ENCODE measurements around the gene ST6GALNAC6.

Gene ST6GALNAC6

DNA sequence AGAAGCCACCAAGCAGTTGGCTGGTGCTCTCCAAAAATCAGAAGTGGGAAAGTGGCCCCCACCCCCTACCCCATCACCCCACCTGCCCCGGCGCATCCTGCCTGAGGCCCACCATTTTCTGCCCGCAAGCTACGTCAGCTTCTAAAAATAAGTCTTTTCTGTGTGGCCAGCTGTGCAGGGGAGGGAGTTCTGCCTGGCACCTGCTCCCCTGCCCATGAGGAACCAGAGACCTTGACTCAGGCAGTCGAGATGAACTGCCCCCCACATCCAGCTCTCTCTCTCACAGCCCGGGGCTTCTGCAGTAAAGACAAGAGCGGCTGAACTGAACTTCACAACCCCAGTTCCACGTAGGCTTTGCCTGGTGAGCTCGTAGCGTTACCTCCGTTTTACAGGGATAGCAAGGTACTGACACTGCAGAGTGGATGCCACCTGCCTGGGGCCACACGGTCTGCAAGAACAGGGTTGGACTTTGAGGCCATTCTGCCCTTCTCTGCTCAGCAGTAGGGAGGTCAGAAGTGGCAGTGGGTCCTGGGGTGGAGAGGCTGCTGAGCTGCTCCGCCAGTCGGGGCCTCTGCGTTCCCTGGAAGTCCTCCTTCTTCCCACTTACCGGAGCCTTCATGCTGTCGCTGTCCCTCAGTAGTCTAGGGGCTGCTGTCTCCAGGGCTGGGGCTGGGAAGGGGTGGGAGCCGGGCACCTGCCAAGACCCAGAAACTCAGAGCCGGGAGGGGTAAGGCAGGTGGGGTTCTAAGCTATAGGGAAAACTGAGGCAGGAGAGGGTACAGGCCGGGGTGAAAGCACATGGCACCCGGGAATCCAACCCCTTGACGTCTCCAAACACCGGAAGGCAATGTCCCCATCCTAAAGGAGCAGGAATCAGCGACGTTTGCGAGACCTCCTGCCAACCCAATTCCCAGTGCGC, 16.7 kb upstream of the ST6GALNAC6 start:
- no peak for DNase-seq

DNA sequence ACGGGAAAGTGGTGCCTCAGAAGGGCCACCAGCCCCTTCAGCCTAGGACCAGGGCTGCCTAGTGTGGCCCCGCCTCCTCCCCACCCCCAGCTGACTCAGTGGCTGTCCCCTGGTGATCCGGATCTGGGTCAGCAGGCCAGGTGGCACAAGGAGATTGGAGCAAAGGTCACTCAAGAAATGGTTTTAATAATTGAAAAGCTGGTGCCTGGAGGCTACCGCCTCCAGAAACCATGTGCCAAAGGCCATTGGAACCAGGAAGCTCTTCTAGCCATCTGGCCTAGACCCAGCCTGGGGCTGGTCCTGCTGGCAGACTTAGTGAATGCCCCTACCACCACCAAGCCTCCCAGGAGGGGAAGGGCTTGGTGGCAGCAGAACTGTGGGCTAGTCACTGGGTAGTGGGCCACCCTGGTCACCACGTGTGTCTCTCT, 15.9 kb upstream of the ST6GALNAC6 start:
- no peak for DNase-seq

DNA sequence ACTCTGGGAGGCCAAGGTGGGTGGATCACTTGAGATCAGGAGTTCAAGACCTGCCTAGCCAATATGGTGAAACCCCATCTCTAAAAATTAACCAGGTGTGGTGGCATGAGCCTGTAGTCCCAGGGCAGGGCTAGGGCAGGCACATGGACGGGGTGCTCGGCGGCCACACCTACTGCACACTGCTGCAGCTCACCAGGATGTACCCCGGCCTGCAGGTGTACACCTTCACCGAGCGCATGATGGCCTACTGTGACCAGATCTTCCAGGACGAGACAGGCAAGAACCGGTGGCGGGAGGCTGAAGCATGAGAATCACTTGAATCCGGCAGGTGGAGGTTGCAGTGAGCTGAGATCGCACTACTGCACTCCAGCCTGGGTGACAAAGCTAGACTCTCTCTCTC, 14.3 kb upstream of the ST6GALNAC6 start:
- no peak for DNase-seq

DNA sequence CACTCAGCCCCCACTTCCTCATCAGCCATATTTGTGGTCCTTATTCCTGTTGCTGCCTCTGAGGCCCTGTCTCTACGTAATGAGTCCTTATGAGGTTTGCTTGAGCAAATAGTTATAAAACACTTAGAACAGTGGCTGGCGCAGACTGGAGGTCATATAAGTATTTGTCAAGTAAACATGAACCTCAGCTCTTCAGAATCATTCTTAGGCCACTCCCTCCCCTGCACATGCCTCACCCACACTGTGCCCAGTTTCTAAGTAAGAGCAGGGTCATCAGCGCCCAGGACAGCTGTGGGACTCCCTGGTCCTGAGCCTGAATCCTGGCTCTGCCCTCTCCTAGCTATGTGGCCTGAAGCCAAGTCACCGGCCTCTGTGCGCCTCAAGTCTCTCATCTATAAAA, 13.5 kb upstream of the ST6GALNAC6 start:
- no peak for DNase-seq

DNA sequence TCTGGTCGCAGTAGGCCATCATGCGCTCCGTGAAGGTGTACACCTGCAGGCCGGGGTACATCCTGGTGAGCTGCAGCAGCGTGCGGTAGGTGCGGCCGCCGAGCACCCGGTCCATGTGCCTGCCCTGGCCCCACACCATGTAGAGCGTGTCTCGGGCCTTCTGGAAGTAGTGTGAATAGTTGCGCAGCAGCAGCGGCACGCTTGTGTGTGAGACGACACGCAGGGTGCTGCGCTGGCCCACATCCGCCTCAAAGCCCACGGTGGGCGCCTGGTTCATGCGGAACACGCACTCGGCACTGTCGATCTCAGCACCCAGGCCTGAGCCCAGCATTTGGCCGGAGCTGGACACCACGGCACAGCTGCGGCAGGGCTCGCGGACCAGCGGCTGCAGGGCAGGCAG, 12.9 kb upstream of the ST6GALNAC6 start:
- no peak for DNase-seq

DNA sequence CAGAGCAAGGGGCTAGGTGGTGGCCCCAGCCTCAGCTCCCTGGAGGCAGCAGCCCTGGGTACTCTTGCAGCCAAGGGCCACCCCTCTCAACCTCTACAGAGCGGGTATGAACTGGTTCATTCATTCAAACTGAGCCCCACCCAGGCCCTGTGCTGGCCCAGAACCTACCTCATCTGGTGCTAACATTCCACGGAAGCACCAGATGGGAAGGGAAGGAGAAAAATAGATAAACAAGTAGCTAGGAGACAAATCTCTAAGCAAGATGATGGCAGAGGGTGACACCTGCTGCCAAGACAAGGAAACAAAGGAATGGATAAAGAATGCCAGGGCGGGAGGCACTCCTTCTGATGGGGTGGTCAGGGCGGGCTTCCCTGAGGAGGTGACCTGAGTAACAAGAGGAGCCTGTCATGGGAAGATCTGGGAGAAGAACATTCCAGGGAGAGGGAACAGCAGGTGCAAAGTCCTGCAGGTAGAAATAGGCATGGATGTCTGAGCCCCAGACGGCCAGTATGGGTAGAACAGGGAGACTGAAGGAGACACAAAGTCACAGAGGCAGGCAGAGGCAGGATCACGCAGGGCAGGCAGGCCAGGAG, 11.3 kb upstream of the ST6GALNAC6 start:
- no peak for DNase-seq

DNA sequence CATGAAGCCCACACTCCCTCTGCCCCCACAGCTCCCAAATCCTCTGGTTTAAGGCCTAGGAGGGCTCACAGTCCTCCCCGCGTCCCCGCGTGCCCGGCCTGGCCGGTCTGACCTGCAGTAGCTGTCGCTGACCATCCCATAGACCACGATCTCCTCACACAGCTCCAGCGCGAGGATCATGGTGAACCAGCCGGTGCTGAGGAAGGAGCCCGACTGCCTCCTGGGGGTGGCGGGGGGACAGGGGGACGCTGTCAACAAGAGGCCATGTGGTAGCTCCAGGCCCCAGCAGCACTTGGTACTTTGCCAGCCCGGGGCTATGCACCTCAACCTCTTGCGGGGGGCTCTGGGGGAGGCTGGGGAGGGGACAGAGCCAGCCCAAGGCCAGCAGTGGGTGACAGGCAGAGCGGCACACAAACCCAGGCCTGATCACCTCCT, 10.5 kb upstream of the ST6GALNAC6 start:
- no peak for DNase-seq

DNA sequence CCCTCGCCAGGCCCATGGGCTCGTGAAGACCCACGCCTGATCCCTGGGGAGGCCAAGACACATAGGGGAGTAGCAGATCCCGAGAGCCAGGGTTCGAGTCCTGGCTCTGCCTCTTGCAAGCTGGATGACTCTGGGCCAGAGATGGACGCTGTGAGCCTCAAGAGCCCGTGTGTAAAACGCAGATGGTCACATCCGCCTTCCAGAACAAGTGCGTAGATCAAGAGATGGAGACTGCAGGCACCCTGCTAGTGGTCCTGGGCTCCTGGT, 9.2 kb upstream of the ST6GALNAC6 start:
- no peak for DNase-seq

DNA sequence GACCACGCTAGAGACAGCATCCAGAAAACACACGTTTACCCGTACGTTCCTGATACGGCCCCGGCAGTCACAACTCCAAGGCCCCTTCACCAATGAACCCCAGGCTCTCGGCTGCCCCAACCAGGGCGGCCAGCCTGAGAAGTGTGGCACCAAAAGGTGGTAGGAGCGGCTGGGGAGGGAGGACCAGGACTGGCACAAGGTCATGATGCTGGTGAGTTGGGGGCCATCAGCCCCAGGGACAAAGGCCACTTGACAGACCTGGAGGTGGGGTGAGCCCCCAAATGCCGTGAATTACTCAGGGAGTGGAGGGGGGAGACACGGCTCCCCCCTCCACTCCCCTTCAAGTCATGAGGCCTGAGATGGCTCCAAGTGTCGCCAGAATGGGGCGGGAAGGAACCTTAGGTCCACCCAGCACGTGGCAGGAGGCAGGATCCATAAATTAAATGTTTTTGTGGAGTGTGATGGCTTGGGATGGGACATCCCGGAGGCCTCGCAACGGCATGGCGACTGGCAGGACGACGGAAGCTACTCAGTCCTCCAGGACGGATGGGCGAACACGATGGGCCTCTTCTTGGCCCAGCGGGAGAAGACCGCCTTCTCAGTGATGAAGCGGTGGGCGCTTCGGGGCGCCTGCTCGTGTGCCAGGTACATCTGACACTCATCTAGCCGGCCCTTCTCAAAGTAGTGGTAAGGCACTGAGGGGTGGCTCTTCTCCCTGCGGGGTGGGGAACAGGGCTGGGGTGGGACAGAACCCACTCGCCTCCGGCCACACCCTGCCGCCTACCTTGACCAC, 8.7 kb upstream of the ST6GALNAC6 start:
- no peak for DNase-seq

DNA sequence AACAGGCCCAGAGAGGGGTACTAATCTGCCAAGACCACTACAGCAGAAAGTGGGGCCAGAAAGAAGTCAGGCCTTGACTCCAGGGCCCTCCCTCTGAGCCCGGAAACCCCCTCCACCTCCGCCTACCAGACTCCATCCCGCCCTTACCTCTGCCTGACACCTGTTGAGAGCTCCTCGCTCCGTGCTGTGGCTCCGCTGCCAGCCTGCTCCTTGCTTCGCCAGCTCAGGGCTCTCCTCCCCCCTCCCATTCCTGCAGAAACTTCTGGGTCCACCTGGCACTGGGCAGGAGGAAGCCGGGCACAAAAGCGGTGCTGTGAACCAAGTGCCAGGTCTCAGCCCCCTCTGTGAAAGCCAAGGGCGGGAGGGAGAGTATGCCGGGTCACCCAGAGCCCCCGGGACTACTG, 6.4 kb upstream of the ST6GALNAC6 start:
- no peak for DNase-seq

DNA sequence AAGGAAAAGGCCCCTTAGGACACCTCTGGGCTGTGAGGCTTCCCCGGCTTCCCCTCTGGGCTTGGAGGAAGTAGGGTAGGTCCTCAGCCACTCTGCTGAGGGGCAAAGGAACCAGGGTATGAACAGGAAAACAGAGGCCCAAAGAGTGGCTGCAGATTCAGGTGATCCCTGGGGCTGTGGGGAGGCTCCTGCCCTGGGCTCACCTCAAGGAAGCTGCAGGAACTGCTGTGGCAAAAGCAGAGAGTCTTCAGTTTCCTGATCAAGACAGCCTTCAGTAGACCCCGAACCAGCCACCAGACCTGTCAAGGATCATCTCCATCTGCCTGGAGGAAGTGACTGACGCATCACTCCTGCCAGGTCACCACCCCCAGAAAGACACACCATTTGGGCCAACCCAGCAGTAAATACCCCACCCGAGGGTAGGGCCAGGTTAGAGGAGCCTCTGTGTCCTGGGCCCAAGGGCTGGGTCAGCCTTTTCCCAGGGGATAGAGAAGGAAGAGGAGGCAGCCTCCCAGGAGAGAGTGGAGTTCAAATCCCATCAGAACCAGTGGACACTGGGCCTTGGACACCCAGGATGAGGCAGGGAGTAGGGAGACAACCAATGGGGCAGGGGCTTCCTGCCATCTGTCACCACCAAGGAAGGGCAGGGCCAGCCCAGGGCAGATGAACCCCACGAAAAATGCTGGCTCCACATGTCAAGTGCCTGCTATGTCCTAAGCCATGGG, 5.8 kb upstream of the ST6GALNAC6 start:
- DNase-seq, result no peak

DNA sequence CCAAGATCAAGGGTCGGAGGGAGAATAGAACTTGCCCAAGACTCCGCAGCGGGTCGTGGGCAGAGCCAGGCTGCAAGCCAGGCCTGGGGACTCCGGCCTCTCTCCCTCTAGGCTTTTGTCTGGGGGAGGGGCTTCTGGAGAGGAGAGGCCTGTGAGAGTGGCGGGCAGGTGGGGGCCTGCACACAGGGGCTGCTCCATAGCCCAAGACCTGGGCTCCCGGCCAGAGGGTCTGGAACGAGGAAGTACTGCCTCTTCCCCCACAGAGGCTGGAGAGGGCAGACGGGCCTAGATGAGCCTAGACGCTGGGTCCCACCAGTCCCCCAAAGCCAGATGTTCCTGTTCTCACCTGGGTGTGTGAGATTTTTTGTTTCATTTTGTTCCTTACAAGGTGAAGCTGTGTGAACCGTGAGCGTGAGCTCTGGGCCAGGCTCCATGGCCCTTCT, 5.2 kb upstream of the ST6GALNAC6 start:
- DNase-seq, result no peak

DNA sequence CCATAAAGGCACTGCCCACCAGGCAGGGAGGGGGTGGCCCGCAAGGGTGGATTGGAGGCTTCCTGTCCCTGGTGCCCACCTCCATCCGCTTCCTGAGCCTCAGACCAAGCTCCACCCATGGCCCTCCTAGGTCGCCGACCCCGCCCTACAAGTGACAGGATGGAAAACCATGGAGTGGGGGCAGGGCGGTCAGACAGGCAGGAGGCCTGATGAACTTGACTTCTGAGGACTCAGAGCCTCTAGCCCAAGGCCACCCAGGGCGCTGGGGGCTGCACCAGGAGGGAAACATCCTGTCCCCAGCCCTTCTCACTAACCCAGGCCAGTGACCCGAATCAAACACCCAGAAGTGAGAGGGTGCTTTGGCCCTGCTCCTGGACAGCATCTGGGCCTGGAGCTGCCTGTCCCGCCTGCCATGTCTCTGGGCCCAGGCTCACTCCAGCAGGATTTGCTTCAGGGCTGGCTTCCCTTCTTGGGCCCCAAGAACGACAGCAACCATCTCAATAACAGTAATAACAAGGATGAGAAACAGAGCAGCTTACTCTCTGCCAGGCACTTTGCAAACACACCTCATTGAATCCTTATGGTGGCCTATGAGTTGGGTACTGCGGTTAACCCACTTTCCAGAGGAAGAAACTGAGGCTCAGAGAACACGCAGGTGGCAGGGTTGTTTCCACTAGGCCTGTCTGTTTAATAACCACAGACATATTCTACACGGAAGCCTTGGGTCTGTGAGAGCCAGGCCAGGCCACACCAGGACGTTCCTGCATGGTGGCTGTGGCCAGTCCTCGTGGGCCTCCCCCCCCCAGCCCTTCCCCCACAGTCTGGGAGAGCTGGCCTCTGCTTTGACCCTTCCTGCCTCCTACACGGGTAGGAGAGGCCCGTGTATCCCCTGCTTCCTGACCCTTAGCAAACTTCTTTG, 4.4 kb upstream of the ST6GALNAC6 start:
- DNase-seq, result no peak

DNA sequence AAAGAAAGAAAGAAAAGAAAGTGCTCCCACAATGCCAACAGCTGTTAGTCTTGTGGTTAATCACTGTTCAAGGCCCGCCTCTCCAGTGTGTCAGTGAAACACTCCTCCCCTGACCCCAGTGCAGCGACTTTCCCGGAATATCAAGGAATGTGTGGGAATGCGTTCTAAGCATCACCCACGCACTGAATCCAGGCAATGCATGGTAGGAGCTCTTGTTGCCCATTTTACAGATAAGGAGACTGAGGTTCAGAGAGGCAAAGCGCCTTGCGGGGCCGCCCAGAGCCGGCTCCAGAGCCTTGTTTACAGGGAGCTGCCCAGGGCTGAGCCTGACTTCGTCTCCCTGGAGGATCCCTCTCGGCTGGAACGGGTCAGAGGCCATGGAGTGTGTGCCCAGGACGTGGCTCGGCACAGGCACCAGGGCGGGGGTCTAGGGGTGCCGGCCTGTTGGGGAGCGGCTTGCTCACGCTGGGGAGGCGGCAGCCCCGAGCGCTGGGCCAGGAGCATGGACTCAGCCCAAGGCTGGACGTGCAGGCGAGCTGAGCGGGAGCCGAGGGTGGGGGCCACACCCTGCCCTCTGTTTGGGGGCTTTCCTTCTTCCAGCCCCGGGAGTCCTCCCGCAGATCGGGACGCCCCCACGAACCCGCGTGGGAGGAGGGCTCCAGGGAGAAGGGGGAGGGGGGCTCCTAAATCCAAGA, 823 bp downstream of the ST6GALNAC6 start:
- peak; percentile 16 for DNase-seq

DNA sequence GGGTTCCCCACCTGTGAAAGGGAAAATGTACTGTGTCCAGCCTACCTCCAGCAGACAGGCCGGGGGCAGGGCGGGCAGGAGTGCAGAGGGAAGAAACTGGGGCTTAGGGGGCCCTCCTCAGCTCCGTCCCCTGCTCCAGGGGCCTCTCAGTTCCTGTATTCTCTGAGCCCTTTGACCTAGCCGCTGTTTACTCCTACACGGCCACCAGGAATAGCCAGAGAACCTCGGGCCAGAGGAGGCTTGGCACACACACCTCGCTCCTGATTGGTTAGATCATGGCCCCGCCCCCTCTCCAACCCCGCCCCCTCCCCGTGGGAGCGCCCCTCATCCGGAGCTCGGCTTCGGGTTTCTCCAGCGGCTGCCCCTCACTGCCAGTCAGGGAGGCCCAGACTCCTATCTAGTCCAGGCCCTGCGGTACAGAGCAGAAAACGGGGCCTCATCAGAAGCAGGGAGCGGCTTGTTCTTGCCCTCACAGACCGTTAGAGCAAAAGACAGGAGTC, 2.2 kb downstream of the ST6GALNAC6 start:
- DNase-seq, result peak; percentile 56

DNA sequence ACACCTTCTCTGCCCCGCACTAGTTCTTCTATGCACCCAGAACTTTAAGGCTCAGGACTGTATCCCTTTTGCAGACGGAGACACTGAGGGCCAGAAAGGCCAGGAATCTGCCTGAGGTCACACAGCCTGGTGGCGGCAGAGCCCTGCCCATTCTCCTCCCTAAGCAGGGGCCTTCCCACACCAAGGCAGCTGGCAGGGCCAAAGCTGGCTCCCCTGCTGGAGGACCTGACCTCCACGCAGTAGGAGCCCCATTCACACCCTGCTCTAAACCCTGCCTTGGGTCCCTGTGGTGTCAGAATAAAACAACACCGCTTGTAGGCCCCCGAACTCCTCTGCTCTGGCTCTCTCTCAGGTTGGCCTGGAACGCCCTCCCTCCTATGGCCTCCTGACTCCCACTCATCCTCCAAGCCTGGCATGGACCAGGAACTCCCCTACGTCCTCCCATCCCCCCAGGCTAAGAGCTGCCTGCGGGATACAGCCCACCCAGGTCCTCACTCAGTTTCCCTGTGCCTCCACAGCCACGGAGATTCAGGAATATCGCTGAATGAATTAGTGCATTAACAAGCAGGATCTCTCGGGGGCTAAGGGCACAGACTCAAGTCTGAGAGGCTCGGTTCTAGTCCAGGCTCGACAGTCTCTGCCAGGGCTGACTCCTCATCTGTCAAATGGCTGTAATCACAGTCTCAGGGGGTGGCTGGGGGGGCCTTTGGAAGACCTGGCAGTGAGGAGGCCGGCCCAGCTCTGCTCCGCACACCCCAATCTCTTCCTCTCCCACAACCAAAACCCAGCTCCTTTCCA, 2.8 kb downstream of the ST6GALNAC6 start:
- DNase-seq, result no peak

DNA sequence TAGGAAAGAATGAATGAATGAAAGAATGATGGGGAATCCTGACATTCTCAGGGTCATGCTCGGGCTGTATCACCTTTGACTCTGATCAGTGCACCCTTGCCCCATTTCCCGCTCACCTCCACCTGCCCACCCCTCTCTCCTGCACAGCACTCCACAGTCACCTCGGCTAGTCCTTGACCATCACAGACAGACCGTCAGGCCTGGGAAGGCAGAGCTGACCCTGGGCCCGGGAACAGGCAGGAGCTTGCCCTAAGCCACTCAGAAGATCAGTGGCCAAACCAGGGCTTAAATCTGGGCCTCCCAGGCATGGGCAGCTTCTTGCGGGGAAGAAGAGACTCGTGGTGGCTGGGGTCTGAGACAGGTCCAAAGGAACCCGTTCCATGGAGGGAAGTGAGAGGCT, 3.6 kb downstream of the ST6GALNAC6 start:
- no peak for DNase-seq

DNA sequence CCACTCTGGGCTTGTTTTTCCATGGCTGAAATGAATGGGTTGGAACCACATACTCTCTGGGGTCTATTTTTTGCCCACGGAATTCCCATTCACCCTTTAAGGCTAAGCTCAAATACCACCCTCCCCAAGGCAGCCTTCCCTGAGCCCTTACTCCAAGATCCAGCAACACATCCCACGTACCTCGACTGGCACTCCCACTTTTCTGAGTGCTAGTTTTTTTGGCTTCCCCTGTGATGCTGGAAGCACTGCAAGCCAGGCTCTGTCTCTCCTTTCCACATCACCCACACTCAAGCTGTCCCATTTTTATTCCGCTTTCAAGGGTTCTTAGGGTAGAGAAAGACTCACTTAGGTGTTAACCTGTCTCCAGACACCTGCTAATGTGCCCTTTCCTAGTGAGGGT, 6.0 kb downstream of the ST6GALNAC6 start:
- no peak for DNase-seq

DNA sequence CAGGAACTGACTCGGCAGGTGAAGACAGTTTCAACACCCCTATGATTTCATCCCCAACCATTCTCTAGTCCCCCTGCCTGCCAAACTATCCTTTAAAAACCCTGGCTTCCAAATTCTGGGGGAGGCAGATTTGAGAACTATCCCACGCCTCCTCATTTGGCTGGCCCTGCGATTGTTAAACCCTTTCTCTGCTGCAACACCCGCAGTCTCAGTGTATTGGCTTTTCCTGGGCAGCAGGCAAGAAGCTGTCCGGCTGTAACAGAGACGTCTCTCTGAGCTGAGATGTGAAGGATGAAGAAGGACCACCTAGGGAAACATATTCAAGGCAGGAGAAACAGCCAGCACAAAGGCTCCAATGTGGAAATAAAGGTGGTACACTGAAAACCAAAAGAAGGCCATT, 6.6 kb downstream of the ST6GALNAC6 start:
- no peak for DNase-seq

DNA sequence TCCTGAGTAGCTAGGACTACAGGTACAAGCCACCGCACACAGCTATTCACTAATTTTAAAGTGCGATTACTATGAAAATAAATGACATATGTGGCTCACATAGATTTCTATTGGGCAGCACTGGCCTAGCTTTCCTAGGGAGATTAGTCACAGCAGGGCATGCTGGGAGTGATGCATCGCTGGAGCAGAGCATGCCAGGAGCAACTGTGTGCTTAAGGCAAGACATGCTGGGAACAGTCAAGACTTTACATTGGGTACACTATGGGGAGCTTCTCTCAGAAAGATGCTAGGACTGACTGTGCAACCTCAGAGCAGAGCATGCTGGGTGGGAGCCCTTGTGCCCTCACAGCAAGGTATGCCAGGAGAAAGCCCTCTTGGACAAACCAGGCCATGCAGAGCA, 9.3 kb downstream of the ST6GALNAC6 start:
- no peak for DNase-seq
